ENCODE data around the gene VPS54. TPM values are rescaled to one million over a fixed set of nuclear protein-coding genes. Genes with fewer than 3 reads are reported as not detected.

VPS54 gene
- 10 to 100 TPM; 16.8 to 17.4 TPM for total RNA-seq

GRCh38 chr2:64019083-64019974 is at the start of gene VPS54:
Gene VPS54, minus strand, starts transcription at chr2:64019428. Its CDS starts 35,429 bp downstream, at chr2:63983999.
- no peaks in the 10 kb centered on the region for H3K9me3 Mint-ChIP-seq
- ChIA-PET CTCF (interaction anchor here (0.5 to 1.5 kb wide), 2 partner anchors 11 to 43 kb away, joined by 3 read pairs; no protein-coding TSS in a partner anchor), POLR2A (interaction anchor here (0.6 kb wide), 1 partner anchor 503 kb away, joined by 3 read pairs; no protein-coding TSS in a partner anchor)
- peak within 1 kb of the TSS; percentile 97 for H3K4me3 Mint-ChIP-seq
- H3K36me3 Mint-ChIP-seq (ENCODE audit: low read depth) = peaks cover 21% of the 10 kb centered on the region
- DNase-seq = peak; percentile 55
- peaks cover 45% of the 10 kb centered on the region for H3K4me1 Mint-ChIP-seq
- no peaks in the 10 kb centered on the region for H3K27me3 Mint-ChIP-seq
- H3K27ac Mint-ChIP-seq = peak within 1 kb of the TSS; percentile 99

DNA sequence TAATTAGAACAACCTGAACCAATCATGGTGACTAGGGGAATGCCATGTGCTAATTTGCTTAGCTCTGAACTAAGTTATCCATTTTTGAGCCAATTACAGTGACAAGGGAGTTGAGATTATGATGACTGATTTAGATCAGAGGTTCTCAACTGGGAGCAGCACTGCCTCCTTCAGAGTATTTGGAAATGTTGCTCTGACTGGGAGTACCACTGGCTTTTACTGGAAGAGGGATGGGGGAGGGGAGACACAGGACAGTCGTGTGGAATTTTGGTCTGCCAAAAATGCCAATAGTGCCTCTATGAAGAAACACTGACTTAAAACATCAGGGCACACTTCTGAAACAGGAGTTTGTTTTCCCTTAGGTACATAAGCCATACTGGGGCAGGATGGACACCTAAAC is 48.1 kb upstream of the VPS54 start:
- Mint-ChIP-seq H3K9me3 (peaks cover 7% of the 10 kb centered on the region), H3K27me3 (no peaks in the 10 kb centered on the region), H3K4me1 (peaks cover 25% of the 10 kb centered on the region), H3K4me3 (no peak overlapping the region), H3K36me3 (ENCODE audit: low read depth) (peaks cover 3% of the 10 kb centered on the region), H3K27ac (no peak overlapping the region)
- POLR2A ChIA-PET = no interaction called here
- CTCF ChIA-PET = no interaction called here
- no peak for DNase-seq

DNA sequence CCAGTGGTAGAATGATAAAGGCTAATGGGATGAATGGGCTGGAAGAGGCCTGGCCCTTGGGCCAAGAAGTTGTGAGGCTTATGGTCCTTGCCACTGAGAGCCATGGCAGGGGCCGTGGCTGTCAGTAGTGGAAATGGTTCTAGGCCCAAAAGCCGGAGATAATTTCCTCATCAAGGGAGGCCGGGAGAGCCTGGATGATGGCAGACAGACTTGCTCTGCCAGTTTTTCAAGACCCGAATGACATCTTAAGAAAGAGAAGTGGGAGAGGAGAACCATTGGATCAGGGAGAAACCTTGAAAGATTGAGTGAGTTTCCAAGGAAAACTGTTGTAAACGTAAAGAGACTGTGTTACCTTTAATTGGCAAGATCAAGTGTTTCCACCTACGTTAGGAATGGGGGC is 46.3 kb upstream of the VPS54 start:
- Mint-ChIP-seq H3K9me3 (peaks cover 7% of the 10 kb centered on the region), H3K4me3 (no peak overlapping the region), H3K4me1 (peaks cover 25% of the 10 kb centered on the region), H3K27ac (no peak overlapping the region), H3K27me3 (no peaks in the 10 kb centered on the region), H3K36me3 (ENCODE audit: low read depth) (peaks cover 3% of the 10 kb centered on the region)
- ChIA-PET CTCF (interaction anchor here (1.0 to 2.9 kb wide), 2 partner anchors 16 to 233 kb away, joined by 3 to 13 read pairs; no protein-coding TSS in a partner anchor), POLR2A (no interaction called here)
- no peak for DNase-seq

- no peak overlapping the region for H3K4me3 Mint-ChIP-seq
- CTCF ChIA-PET = interaction anchor here (1.5 to 2.9 kb wide), 2 partner anchors 11 to 14 kb away, joined by 9 to 13 read pairs; no protein-coding TSS in a partner anchor
- H3K36me3 Mint-ChIP-seq (ENCODE audit: low read depth) = peaks cover 3% of the 10 kb centered on the region
- no peaks in the 10 kb centered on the region for H3K27me3 Mint-ChIP-seq
- DNase-seq = no peak
- peaks cover 25% of the 10 kb centered on the region for H3K4me1 Mint-ChIP-seq
- POLR2A ChIA-PET = no interaction called here
- no peak overlapping the region for H3K27ac Mint-ChIP-seq
- peaks cover 7% of the 10 kb centered on the region for H3K9me3 Mint-ChIP-seq
Measured at GRCh38 chr2:64063924-64064331, 44.7 kb upstream of the VPS54 start.

DNA sequence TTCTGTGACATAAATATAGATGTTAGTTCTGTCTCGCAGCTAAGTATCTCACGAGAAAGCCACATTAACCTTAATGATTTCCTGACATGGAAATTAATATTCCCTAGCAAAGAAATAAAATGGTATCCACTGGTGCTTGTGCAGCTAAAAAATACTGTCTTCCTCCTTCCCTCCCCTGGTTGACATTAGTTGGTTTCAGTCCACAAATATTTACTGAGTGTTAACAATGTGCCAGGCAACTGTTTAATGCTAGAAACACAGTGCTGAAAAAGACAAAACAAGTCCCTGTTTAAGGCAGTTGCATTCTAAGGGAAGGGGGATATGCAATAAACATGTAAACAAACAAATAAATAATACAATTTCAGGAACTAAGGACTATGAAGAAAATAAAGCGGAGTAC is 44.2 kb upstream of the VPS54 start:
- Mint-ChIP-seq H3K27ac (no peak overlapping the region), H3K9me3 (peaks cover 7% of the 10 kb centered on the region), H3K27me3 (no peaks in the 10 kb centered on the region), H3K4me1 (peaks cover 25% of the 10 kb centered on the region), H3K4me3 (no peak overlapping the region), H3K36me3 (ENCODE audit: low read depth) (peaks cover 3% of the 10 kb centered on the region)
- ChIA-PET CTCF (interaction anchor here (1.1 to 2.9 kb wide), 4 partner anchors 11 to 268 kb away, joined by 3 to 13 read pairs (median 7); no protein-coding TSS in a partner anchor), POLR2A (no interaction called here)
- DNase-seq = no peak

DNA sequence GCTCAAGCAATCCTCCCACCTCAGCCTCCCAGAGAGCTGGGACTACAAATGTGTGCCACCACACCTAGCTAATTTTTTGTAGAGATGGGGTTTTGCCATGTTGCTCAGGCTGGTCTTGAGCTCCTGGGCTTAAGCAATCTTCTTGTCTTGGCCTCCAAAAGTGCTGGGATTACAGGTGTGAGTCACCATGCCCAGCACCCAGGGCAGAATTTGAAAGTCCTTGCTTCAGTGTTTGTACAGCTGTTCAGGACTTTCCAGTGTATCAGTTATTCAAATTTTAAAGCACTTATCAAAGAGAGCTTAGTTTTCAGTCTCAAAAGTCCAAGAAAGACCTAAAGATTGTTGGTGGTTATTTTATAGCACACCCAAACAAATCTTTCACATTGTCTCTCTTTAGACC is 43.6 kb upstream of the VPS54 start:
- H3K27me3 Mint-ChIP-seq = no peaks in the 10 kb centered on the region
- CTCF ChIA-PET = interaction anchor here (0.7 to 2.9 kb wide), 6 partner anchors 10 to 268 kb away, joined by 3 to 13 read pairs (median 4); no protein-coding TSS in a partner anchor
- H3K9me3 Mint-ChIP-seq = peaks cover 7% of the 10 kb centered on the region
- POLR2A ChIA-PET = no interaction called here
- H3K4me1 Mint-ChIP-seq = peaks cover 25% of the 10 kb centered on the region
- DNase-seq = no peak
- no peak overlapping the region for H3K27ac Mint-ChIP-seq
- peaks cover 3% of the 10 kb centered on the region for H3K36me3 Mint-ChIP-seq (ENCODE audit: low read depth)
- H3K4me3 Mint-ChIP-seq = no peak overlapping the region

DNA sequence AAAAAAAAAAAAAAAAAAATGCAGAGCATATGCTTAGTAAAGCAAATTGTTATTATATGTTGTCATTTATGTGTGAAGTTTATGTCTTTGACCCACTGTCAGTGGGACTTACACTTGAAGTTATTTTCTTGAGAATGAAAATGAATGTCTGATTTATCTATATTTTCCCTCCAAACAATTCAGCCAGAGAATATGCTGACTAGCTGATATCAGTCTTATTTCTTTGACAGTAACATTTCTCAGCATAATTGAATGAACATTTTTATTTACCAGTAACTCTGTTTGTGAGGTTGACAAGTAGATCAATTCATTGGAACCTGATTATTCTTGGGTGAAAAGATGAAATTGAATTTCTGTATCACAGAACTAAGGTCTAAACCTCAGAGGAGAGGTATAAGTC is 40.0 kb upstream of the VPS54 start:
- Mint-ChIP-seq H3K4me1 (peaks cover 17% of the 10 kb centered on the region), H3K27me3 (no peaks in the 10 kb centered on the region), H3K4me3 (no peak overlapping the region), H3K9me3 (no peaks in the 10 kb centered on the region), H3K27ac (no peak overlapping the region), H3K36me3 (ENCODE audit: low read depth) (no peaks in the 10 kb centered on the region)
- ChIA-PET POLR2A (no interaction called here), CTCF (interaction anchor here (0.7 to 2.3 kb wide), 4 partner anchors 10 to 268 kb away, joined by 4 to 15 read pairs (median 5); no protein-coding TSS in a partner anchor)
- no peak for DNase-seq

DNA sequence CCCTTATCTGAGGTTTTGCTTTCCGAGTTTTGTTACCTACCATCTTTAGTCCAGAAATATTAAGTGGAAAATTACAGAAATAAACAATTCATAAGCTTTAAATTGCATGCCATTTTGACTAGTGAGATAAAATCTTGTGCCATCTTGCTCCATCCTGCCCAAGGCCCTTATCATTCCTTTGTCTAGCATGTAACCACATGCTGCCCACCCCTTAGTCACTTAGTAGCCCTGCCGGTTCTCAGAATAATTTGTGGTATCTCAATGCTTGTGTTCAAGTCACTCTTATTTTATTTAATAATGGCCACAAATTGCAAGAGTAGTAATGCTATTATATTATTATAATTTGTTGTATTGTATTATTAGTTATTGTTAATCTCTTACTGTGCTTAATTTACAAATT is 36.8 kb upstream of the VPS54 start:
- H3K4me3 Mint-ChIP-seq = no peak overlapping the region
- no peak for DNase-seq
- ChIA-PET CTCF (no interaction called here), POLR2A (no interaction called here)
- no peaks in the 10 kb centered on the region for H3K36me3 Mint-ChIP-seq (ENCODE audit: low read depth)
- H3K27me3 Mint-ChIP-seq = no peaks in the 10 kb centered on the region
- no peak overlapping the region for H3K27ac Mint-ChIP-seq
- H3K4me1 Mint-ChIP-seq = peaks cover 28% of the 10 kb centered on the region
- H3K9me3 Mint-ChIP-seq = no peaks in the 10 kb centered on the region

DNA sequence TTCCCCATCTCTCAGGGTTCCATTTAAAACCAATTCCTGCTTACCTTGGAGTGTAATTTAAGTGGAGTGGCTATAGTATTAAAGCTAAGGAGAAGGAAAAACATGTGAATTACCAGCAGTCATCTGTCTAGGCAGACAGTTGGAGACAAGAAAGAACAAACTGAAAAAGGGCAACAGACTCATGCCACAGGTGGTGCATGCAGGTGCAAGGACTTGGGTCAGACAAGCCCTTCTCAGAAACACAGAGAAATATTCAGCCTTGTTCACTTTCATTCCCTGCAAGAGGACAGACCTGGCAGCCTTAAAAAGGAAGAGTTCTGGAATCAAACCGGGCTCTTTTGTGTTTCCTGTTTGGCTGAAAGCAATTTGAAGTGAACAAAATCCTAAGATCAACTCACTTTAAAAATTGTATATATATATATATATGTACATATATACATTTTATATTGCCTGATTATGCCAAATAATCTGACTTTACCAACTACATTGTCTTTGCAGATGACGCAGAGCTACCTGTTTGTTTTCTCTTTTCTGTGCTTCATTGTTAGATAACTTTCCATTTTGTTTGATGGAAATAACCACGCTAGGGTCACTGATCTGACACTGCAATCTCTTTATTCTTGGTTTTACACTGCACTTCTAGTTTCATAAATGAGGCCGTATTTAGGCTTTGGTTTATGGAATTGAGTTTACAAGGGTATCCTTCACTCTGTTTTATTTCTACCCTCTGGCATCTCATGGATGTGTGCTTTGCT is 35.1 kb upstream of the VPS54 start:
- Mint-ChIP-seq H3K27me3 (no peaks in the 10 kb centered on the region), H3K9me3 (no peaks in the 10 kb centered on the region), H3K27ac (no peak overlapping the region), H3K4me3 (no peak overlapping the region), H3K36me3 (ENCODE audit: low read depth) (no peaks in the 10 kb centered on the region), H3K4me1 (peaks cover 35% of the 10 kb centered on the region)
- DNase-seq = no peak
- ChIA-PET POLR2A (no interaction called here), CTCF (interaction anchor here (1.0 to 1.2 kb wide), 3 partner anchors 21 to 284 kb away, joined by 3 read pairs; no protein-coding TSS in a partner anchor)

DNA sequence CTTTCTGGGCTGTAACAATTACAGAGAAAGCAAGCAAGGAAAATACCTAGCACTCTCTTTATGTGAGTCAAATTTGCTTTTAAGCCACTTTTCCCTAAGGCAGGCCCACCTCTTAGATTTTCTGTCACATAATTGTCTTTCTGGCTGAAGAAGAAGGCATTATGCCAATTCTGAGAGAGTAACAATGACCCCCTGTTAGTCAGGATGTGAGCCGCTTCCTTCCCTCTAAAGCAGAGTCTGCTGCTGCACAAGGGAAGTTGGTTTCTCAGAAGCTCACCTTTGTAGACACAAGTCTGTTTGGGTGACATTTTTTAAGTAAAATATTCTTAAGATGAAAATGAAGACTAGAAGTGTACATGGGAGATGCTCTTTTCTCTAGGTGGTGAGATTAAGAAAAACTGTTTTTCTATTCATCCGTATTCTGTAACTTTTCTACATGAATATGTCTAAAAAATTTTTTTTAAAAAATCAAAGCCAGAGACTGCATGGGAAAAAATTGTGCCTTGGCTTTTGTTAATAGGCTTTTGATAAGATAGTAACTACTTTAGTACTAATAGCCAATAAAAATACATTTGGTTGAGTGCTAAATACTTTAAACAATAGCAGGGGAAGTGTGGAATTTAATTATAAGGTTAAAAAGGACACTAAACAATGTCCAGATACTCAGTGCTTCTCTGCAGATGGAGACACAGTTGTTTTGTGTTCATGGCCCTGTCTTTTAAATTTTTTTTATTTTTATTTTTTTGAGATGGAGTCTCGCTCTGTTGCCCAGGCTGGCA is 33.4 kb upstream of the VPS54 start:
- DNase-seq = peak; percentile 31
- peaks cover 43% of the 10 kb centered on the region for H3K4me1 Mint-ChIP-seq
- H3K27me3 Mint-ChIP-seq = no peaks in the 10 kb centered on the region
- H3K27ac Mint-ChIP-seq = no peak overlapping the region
- ChIA-PET POLR2A (no interaction called here), CTCF (interaction anchor here (1.0 to 1.3 kb wide), 2 partner anchors 10 to 436 kb away, joined by 3 read pairs; no protein-coding TSS in a partner anchor)
- H3K9me3 Mint-ChIP-seq = no peaks in the 10 kb centered on the region
- H3K4me3 Mint-ChIP-seq = no peak overlapping the region
- no peaks in the 10 kb centered on the region for H3K36me3 Mint-ChIP-seq (ENCODE audit: low read depth)

DNA sequence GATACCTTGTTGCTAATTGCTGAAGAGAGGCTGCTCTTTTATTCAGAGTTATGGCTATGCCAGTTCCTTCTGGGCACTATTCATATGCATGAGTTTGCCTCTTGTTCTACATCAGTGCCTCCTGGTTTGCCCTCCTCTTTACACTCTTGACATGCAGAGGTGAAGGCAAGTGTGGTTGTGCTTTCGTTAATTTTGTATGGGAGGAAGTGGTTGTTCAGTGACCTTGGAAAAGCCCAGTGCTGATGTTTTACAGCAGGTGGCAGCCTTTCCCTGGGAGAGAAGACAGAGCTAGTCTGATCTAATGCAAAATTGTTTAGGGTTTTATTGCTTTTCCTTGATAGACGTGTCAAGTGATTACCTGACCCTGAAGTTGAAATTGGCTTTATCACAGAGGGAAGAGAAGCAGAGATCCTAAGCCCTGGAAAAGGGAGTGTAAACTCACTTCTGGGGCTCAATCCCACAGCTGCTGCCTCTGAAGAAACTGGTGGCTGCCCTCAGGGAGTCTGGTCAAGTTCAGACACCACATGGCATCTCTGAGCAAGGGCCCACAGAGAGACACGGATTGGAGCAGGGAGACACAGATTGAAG is 30.5 kb upstream of the VPS54 start:
- H3K27me3 Mint-ChIP-seq = no peaks in the 10 kb centered on the region
- no peak overlapping the region for H3K4me3 Mint-ChIP-seq
- H3K4me1 Mint-ChIP-seq = peaks cover 41% of the 10 kb centered on the region
- no peaks in the 10 kb centered on the region for H3K36me3 Mint-ChIP-seq (ENCODE audit: low read depth)
- DNase-seq = peak; percentile 86
- H3K27ac Mint-ChIP-seq = peak overlapping the region; percentile 22
- H3K9me3 Mint-ChIP-seq = no peaks in the 10 kb centered on the region
- CTCF ChIA-PET = interaction anchor here (0.6 to 3.6 kb wide), 15 partner anchors 10 to 558 kb away, joined by 3 to 72 read pairs (median 6); no protein-coding TSS in a partner anchor
- POLR2A ChIA-PET = no interaction called here

- H3K4me1 Mint-ChIP-seq = peaks cover 17% of the 10 kb centered on the region
- no peaks in the 10 kb centered on the region for H3K27me3 Mint-ChIP-seq
- no peak for DNase-seq
- H3K9me3 Mint-ChIP-seq = no peaks in the 10 kb centered on the region
- H3K36me3 Mint-ChIP-seq (ENCODE audit: low read depth) = no peaks in the 10 kb centered on the region
- CTCF ChIA-PET = interaction anchor here (0.6 to 1.9 kb wide), 4 partner anchors 9 to 285 kb away, joined by 3 to 7 read pairs (median 4); no protein-coding TSS in a partner anchor
- H3K4me3 Mint-ChIP-seq = no peak overlapping the region
- H3K27ac Mint-ChIP-seq = no peak overlapping the region
- POLR2A ChIA-PET = no interaction called here
Measured at GRCh38 chr2:64045938-64046337, 26.7 kb upstream of the VPS54 start.

All from activated CD4-positive, alpha-beta T cell treated with anti-CD3 and anti-CD28 coated beads, Interleukin-2, amount 10 ng/mL, durations not matched to agents 7 days and 5 days (primary cell).